ENCODE measurements around the gene NFIA.

Gene NFIA

GRCh38 chr1:61472876-61473275 is 390.5 kb downstream of the NFIA start:
- Histone ChIP-seq H3K79me2 (ENCODE audit: insufficient read depth, low read depth) (no peaks in the 10 kb centered on the region), H3K4me3 (IDR thresholded peaks at IDR 0.05; ENCODE audit: insufficient read depth, low read depth, low read length) (no peak overlapping the region), H3K27ac (no peak overlapping the region), H3K9ac (no peak overlapping the region), H3K4me2 (no peak overlapping the region), H3K36me3 (ENCODE audit: insufficient read depth) (no peaks in the 10 kb centered on the region), H4K20me1 (ENCODE audit: insufficient read depth) (no peaks in the 10 kb centered on the region), H3K4me1 (ENCODE audit: low read depth, poor library complexity, severe bottlenecking) (no peaks in the 10 kb centered on the region), H3K27me3 (ENCODE audit: insufficient read depth, low read depth) (no peaks in the 10 kb centered on the region), H2AFZ (ENCODE audit: low read depth) (no peak overlapping the region)
- no peak for TF ChIP-seq CTCF (conservative IDR thresholded peaks at IDR 0.05; ENCODE audit: low read depth, low read length)

- Histone ChIP-seq H3K36me3 (ENCODE audit: insufficient read depth) (no peaks in the 10 kb centered on the region), H3K4me2 (no peak overlapping the region), H2AFZ (ENCODE audit: low read depth) (no peak overlapping the region), H4K20me1 (ENCODE audit: insufficient read depth) (no peaks in the 10 kb centered on the region), H3K4me1 (ENCODE audit: low read depth, poor library complexity, severe bottlenecking) (no peaks in the 10 kb centered on the region), H3K79me2 (ENCODE audit: insufficient read depth, low read depth) (no peaks in the 10 kb centered on the region), H3K27me3 (ENCODE audit: insufficient read depth, low read depth) (no peaks in the 10 kb centered on the region), H3K4me3 (IDR thresholded peaks at IDR 0.05; ENCODE audit: insufficient read depth, low read depth, low read length) (no peak overlapping the region), H3K27ac (no peak overlapping the region), H3K9ac (no peak overlapping the region)
- no peak for TF ChIP-seq CTCF (conservative IDR thresholded peaks at IDR 0.05; ENCODE audit: low read depth, low read length)
Measured at GRCh38 chr1:61474269-61474817, 392.0 kb downstream of the NFIA start.

GRCh38 chr1:61474963-61475362 is 392.6 kb downstream of the NFIA start:
- Histone ChIP-seq H3K36me3 (ENCODE audit: insufficient read depth) (no peaks in the 10 kb centered on the region), H3K4me1 (ENCODE audit: low read depth, poor library complexity, severe bottlenecking) (no peaks in the 10 kb centered on the region), H3K27me3 (ENCODE audit: insufficient read depth, low read depth) (no peaks in the 10 kb centered on the region), H3K4me3 (IDR thresholded peaks at IDR 0.05; ENCODE audit: insufficient read depth, low read depth, low read length) (no peak overlapping the region), H2AFZ (ENCODE audit: low read depth) (no peak overlapping the region), H3K79me2 (ENCODE audit: insufficient read depth, low read depth) (no peaks in the 10 kb centered on the region), H3K9ac (no peak overlapping the region), H3K27ac (no peak overlapping the region), H3K4me2 (no peak overlapping the region), H4K20me1 (ENCODE audit: insufficient read depth) (no peaks in the 10 kb centered on the region)
- TF ChIP-seq CTCF (conservative IDR thresholded peaks at IDR 0.05; ENCODE audit: low read depth, low read length), result no peak

- no peak overlapping the region for H3K4me3 ChIP-seq (IDR thresholded peaks at IDR 0.05; ENCODE audit: insufficient read depth, low read depth, low read length)
- no peak overlapping the region for H3K9ac ChIP-seq
- H2AFZ ChIP-seq (ENCODE audit: low read depth), result no peak overlapping the region
- H4K20me1 ChIP-seq (ENCODE audit: insufficient read depth), result no peaks in the 10 kb centered on the region
- no peak overlapping the region for H3K4me2 ChIP-seq
- H3K27ac ChIP-seq, result no peak overlapping the region
- no peaks in the 10 kb centered on the region for H3K79me2 ChIP-seq (ENCODE audit: insufficient read depth, low read depth)
- TF ChIP-seq CTCF (conservative IDR thresholded peaks at IDR 0.05; ENCODE audit: low read depth, low read length), result no peak
- H3K4me1 ChIP-seq (ENCODE audit: low read depth, poor library complexity, severe bottlenecking), result peaks cover 3% of the 10 kb centered on the region
- no peaks in the 10 kb centered on the region for H3K36me3 ChIP-seq (ENCODE audit: insufficient read depth)
- H3K27me3 ChIP-seq (ENCODE audit: insufficient read depth, low read depth), result no peaks in the 10 kb centered on the region
Measured at GRCh38 chr1:61477301-61477700, 394.9 kb downstream of the NFIA start.
